Stimulated activated naive B cell treated with anti-CD40 and anti-IgM and Interleukin-4, amounts not matched to agents 10 μg/mL and 1 μg/mL and 100 μg/mL, for 72 hours (primary cell): ENCODE results near the gene RBM26.

Source experiments
- ATAC-seq, 2 donors: fragments of 150-1000 bp; cut with Tn5 transposase; replicated peaks; 2 replicates each; pipeline ENCODE4 v1.10.0; 2021; ENCODE audit warnings: moderate library complexity in 1 of 2
- DNase-seq: peaks from one replicate; pipeline ENCODE4 v3.0.0; 2021
- H3K27ac Mint-ChIP-seq: one replicate; pipeline ENCODE4 v1.8.0; 2022; ENCODE audit warnings: mild to moderate bottlenecking, mixed read lengths
- H3K27me3 Mint-ChIP-seq, 2 donors: one replicate each; pipeline ENCODE4 v1.8.0; 2022; ENCODE audit warnings: mixed read lengths in 2 of 2
- H3K36me3 Mint-ChIP-seq, 2 donors: one replicate each; pipeline ENCODE4 v1.8.0; 2022; ENCODE audit warnings: mixed read lengths in 2 of 2, mild to moderate bottlenecking in 1 of 2
- H3K4me1 Mint-ChIP-seq, 2 donors: one replicate each; pipeline ENCODE4 v1.8.0; 2022; ENCODE audit warnings: mixed read lengths in 2 of 2, mild to moderate bottlenecking in 1 of 2
- H3K4me3 Mint-ChIP-seq, 2 donors: one replicate each; pipeline ENCODE4 v1.8.0; 2022; ENCODE audit warnings: mild to moderate bottlenecking in 2 of 2, mixed read lengths in 2 of 2, moderate library complexity in 1 of 2
- H3K9me3 Mint-ChIP-seq, 2 donors: one replicate each; pipeline ENCODE4 v1.8.0; 2022; ENCODE audit warnings: mixed read lengths in 2 of 2, mild to moderate bottlenecking in 1 of 2

Gene RBM26, protein sequence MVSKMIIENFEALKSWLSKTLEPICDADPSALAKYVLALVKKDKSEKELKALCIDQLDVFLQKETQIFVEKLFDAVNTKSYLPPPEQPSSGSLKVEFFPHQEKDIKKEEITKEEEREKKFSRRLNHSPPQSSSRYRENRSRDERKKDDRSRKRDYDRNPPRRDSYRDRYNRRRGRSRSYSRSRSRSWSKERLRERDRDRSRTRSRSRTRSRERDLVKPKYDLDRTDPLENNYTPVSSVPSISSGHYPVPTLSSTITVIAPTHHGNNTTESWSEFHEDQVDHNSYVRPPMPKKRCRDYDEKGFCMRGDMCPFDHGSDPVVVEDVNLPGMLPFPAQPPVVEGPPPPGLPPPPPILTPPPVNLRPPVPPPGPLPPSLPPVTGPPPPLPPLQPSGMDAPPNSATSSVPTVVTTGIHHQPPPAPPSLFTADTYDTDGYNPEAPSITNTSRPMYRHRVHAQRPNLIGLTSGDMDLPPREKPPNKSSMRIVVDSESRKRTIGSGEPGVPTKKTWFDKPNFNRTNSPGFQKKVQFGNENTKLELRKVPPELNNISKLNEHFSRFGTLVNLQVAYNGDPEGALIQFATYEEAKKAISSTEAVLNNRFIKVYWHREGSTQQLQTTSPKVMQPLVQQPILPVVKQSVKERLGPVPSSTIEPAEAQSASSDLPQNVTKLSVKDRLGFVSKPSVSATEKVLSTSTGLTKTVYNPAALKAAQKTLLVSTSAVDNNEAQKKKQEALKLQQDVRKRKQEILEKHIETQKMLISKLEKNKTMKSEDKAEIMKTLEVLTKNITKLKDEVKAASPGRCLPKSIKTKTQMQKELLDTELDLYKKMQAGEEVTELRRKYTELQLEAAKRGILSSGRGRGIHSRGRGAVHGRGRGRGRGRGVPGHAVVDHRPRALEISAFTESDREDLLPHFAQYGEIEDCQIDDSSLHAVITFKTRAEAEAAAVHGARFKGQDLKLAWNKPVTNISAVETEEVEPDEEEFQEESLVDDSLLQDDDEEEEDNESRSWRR

DNA sequence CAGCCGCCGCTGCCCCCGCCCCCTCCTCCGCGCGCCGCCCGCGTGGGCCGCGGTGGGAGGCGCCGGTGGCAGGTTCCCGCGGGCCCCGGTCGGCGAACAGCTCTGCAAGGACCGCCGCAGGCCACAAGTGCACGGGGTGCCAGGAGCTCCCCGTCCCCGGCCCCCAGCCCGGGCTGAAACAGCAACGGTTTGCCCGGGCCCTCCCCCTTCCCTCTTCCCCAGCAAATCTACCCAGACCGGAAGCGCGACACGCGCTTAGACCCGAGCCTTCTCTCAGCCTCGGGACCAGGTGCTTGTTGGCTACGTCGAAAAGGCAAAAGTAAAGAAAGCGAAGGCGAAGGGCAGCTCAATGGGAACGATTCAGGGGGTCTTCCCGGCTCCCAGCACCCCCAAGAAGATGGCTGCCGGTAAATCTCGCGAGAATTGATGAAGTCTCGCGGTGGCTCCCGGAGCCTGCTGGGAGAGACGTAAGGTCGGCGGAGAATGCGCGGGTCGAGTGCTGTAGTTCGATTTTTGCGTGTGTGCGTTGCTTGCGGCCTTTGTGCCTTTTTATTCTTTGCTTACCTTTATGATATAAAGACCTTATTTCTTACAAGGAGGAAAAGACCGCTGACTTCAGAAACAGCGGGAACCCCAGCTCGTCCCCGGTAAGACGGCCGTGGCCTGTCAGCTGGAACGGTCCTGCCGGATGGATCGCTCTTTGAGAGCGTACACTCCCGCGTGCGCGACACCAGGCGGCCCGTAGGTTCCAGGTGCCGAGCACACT, at the start of gene RBM26:
RBM26 (minus strand) TSS at position 425 of the 766 bp plus-strand sequence. CDS start 481 bp downstream, outside the sequence.
- DNase-seq (peak; percentile 91), ATAC-seq (peak; percentile 85 to 91)
- H3K9me3 Mint-ChIP-seq = no peaks in the 10 kb centered on the region
- peaks cover 16 to 19% of the 10 kb centered on the region in 2 donors for H3K36me3 Mint-ChIP-seq
- peak within 1 kb of the TSS; percentile 98 for H3K27ac Mint-ChIP-seq
- H3K27me3 Mint-ChIP-seq = no peaks in the 10 kb centered on the region
- peaks cover 33 to 38% of the 10 kb centered on the region in 2 donors for H3K4me1 Mint-ChIP-seq
- no peak within 1 kb of the TSS for H3K4me3 Mint-ChIP-seq

DNA sequence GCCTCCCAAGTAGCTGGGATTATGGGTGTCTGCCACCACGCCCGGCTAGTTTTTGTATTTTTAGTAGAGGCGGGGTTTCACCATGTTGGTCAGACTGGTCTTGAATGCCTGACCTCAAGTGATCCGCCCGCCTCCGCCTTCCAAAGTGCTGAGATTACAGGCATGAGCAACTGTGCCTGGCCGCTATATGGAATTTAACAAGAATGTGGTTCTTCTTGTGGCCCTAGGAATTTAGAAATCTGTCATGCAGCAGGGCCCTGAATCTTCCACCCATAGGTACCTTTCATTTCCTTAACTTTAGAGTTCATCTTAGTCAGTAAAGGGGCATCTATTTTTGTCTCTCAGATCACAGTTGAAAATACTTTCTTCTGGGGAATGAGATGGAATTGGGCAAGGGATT, 49.3 kb upstream of the RBM26 start:
- no peak for ATAC-seq
- H3K27me3 Mint-ChIP-seq = peaks cover 16 to 24% of the 10 kb centered on the region in 2 donors
- DNase-seq = no peak
- H3K36me3 Mint-ChIP-seq = no peaks in the 10 kb centered on the region
- no peak overlapping the region for H3K4me3 Mint-ChIP-seq
- peaks cover 13 to 36% of the 10 kb centered on the region in 2 donors for H3K4me1 Mint-ChIP-seq
- H3K27ac Mint-ChIP-seq = no peak overlapping the region
- no peaks in the 10 kb centered on the region for H3K9me3 Mint-ChIP-seq

DNA sequence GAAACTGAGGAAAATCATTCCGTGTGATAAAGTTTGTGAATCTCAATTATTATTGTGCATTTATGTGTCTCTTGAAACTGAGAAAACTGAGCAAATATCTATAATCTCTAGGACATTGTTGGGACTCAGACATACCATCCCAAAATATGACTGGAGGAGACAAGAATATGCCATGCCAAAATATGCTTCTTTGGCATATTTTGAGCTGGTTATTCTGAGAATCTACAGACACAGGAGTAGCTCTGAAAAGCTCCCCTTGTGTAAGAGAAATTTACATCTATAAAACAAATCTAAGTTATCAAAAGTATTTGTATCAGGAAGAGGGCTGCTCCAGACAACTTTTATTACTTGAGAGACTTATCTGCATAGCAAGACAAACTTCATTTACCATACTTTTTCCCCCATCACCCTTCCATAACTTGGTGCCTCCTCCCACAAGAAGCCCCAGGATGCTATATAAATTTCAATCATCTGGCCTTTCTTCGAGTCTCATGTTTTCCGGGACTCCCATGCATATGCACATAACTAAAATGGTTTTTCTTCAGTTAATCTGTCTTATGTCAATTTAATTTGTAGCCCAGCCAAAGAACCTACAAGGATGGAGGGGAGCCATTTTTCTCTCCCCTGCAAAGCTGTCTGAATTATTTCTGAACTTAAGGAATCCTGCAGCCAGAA, 46.3 kb upstream of the RBM26 start:
- Mint-ChIP-seq H3K9me3 (peaks cover 6% of the 10 kb centered on the region in 2 donors), H3K4me1 (peaks cover 26 to 54% of the 10 kb centered on the region in 2 donors), H3K27me3 (peaks cover 16% of the 10 kb centered on the region in 2 donors), H3K36me3 (peaks cover 0 to 4% of the 10 kb centered on the region in 2 donors), H3K4me3 (no peak overlapping the region), H3K27ac (peak overlapping the region; percentile 84)
- ATAC-seq = no peak
- DNase-seq = no peak

DNA sequence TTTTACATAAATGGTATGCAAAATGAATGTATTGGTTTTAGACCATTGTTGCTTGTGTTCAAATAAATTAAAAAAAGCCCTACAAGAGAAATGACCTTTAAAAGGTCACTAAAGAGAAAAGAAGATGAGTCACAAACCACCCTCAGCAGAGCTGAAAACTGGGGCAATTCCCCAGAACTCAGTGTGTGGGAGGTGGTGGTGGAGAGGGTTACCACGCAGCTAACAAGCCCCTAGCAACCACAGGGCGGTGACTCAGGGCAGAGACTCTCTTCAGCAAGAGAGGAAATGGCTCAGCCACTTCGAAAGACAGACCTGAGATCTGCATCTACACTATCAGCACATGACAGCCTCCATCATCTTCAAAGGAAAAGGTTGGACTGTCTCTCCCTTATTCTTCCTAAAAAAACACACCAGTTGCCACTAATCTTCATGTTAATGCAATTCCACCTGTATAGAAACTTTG, 45.5 kb upstream of the RBM26 start:
- Mint-ChIP-seq H3K36me3 (peaks cover 0 to 4% of the 10 kb centered on the region in 2 donors), H3K4me1 (peaks cover 26 to 54% of the 10 kb centered on the region in 2 donors), H3K27me3 (peaks cover 16 to 18% of the 10 kb centered on the region in 2 donors), H3K4me3 (peak overlapping the region; percentile 58 to 64), H3K9me3 (peaks cover 6% of the 10 kb centered on the region in 2 donors), H3K27ac (peak overlapping the region; percentile 84)
- peak; percentile 99 to 100 for ATAC-seq
- DNase-seq = peak; percentile 88

DNA sequence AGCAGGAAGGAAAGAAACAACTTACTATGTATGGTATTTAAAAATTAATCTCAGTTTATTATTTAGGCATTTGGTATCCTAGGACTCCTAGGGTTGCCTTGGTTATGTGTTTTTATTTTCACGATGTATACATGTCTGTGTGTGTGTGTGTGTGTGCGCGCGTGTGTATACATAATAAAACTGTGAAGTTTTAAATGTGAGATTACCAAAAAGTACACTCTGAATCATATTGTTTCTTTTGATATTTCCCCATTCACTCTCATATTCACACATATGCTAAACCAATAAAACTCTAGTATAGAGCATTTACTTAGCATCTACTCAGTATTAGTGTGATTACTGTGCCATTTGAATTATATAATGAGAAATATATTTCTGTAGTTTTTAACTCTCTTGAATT, 44.1 kb upstream of the RBM26 start:
- H3K27me3 Mint-ChIP-seq = peaks cover 13 to 31% of the 10 kb centered on the region in 2 donors
- H3K4me3 Mint-ChIP-seq = peak overlapping the region in 1 of 2 donors; percentile 12
- H3K36me3 Mint-ChIP-seq = peaks cover 0 to 4% of the 10 kb centered on the region in 2 donors
- no peak overlapping the region for H3K27ac Mint-ChIP-seq
- H3K4me1 Mint-ChIP-seq = peaks cover 24 to 53% of the 10 kb centered on the region in 2 donors
- H3K9me3 Mint-ChIP-seq = peaks cover 6% of the 10 kb centered on the region in 2 donors
- DNase-seq (no peak), ATAC-seq (no peak)

DNA sequence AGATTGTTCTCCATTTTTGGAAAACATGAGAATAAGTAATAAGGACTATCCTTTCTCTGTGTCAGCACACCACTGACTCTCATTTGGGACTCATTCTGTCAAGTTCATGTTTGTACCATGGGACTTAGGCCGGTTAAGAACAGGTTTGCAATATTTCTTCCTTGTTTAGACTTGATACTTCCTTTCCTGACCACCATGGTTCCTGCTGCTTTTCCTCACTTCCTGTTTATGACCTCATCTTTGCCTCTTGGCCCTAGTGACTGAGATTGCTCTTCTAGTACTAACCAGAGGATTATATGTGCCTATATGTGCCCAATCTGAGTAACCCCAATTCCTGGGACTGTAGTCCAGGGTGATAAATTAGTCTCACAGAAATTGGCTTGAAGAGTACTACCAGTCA, 42.4 kb upstream of the RBM26 start:
- ATAC-seq (peak; percentile 24 to 27), DNase-seq (no peak)
- H3K4me1 Mint-ChIP-seq = peaks cover 24 to 53% of the 10 kb centered on the region in 2 donors
- H3K4me3 Mint-ChIP-seq = no peak overlapping the region
- H3K36me3 Mint-ChIP-seq = peaks cover 0 to 4% of the 10 kb centered on the region in 2 donors
- H3K9me3 Mint-ChIP-seq = peaks cover 6% of the 10 kb centered on the region in 2 donors
- H3K27ac Mint-ChIP-seq = no peak overlapping the region
- H3K27me3 Mint-ChIP-seq = peaks cover 4 to 25% of the 10 kb centered on the region in 2 donors

DNA sequence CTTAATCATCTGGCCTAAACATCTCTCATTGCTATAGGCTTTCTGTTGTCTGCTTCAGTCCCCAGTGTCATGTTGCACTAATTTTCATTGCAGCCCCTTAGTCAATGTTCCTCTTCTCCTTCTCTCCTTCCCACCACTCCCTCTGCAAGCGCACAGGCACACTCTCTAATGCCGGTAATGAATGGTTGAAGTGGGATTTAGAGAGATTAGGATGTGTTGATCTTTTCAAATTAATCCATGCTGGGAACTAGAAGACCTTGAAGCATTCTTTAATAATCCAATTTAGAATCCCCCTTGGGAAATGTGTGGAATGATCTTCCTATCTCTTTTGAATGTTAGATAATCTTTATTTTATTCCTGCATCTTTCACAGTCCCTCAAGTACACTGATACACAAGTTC, 41.7 kb upstream of the RBM26 start:
- H3K4me1 Mint-ChIP-seq = peaks cover 24 to 49% of the 10 kb centered on the region in 2 donors
- no peak overlapping the region for H3K27ac Mint-ChIP-seq
- peaks cover 0 to 25% of the 10 kb centered on the region in 2 donors for H3K27me3 Mint-ChIP-seq
- peaks cover 0 to 4% of the 10 kb centered on the region in 2 donors for H3K36me3 Mint-ChIP-seq
- peaks cover 6% of the 10 kb centered on the region in 2 donors for H3K9me3 Mint-ChIP-seq
- ATAC-seq (no peak), DNase-seq (no peak)
- H3K4me3 Mint-ChIP-seq = no peak overlapping the region

DNA sequence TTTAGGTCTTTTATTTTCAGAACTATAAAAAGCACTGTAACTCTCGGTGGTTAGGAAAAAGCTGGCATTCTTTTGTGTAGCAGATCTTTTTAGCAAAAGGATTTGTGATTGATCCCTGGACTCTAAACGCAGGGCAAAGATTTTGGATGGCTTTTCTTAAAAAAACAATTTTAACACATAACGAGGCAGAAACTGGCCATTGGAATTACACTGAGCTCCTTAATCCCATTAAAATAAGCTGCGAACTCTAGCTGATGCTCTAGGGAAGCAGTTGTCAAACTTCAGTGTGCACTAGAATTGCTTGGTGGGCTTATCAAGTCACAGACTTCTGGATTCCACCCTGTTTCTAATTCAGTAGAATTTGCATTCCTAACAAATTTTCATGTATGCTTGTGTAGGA, 41.1 kb upstream of the RBM26 start:
- Mint-ChIP-seq H3K36me3 (peaks cover 0 to 4% of the 10 kb centered on the region in 2 donors), H3K4me3 (no peak overlapping the region), H3K27me3 (peaks cover 0 to 25% of the 10 kb centered on the region in 2 donors), H3K4me1 (peaks cover 22 to 43% of the 10 kb centered on the region in 2 donors), H3K27ac (no peak overlapping the region), H3K9me3 (peaks cover 6% of the 10 kb centered on the region in 2 donors)
- ATAC-seq = no peak
- no peak for DNase-seq

DNA sequence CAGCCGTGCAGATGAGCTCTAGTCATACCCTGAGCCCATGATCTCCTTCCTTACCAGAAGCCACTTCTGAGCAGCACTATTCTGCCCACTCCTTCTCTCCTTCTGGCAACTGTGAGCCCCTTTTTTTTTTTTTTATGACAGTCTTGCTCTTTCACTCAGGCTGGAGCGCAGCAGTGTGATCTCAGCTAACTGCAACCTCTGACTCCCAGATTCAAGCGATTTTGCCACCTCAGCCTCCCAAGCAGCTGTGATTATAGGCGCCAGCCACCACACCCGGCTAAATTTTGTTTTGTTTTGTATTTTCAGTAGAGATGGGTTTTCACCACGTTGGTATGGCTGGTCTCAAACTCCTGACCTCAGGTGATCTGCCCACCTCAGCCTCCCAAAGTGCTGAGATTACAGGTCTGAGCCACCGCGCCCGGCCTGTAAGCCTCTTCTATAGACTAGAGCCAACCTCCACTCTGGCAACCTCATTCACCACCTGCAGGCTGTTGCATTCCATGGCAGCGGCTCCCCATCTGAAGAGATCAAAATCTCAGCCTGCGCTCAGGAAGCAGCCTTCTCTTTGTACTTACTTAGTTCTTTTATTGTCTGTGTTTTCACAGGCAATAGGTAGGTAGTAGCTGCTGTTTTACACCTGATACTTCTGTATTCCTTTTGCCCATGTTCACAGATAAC, 40.1 kb upstream of the RBM26 start:
- Mint-ChIP-seq H3K27me3 (peaks cover 5 to 29% of the 10 kb centered on the region in 2 donors), H3K4me1 (peaks cover 19 to 38% of the 10 kb centered on the region in 2 donors), H3K27ac (peak overlapping the region; percentile 60), H3K4me3 (no peak overlapping the region), H3K9me3 (peaks cover 6% of the 10 kb centered on the region in 2 donors), H3K36me3 (peaks cover 0 to 4% of the 10 kb centered on the region in 2 donors)
- ATAC-seq = no peak
- no peak for DNase-seq

DNA sequence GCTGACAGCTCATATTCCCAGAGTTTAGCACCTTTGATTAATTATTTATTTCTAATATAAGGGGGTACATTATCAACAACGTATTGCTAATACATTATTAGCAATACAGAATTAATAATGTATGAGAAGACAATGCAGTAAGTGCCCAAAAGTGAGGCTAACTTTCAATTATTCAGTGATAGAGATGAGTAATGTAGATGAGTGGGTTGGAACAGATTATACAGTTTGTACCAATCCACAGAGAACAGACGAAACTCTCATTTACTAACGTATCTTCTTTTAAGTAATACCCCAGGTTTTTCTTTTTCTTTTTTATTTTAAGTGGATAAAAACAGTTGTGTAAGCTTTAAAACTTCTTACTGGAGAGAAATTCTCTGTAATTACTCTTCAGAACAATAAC, 36.7 kb upstream of the RBM26 start:
- no peaks in the 10 kb centered on the region for H3K36me3 Mint-ChIP-seq

DNA sequence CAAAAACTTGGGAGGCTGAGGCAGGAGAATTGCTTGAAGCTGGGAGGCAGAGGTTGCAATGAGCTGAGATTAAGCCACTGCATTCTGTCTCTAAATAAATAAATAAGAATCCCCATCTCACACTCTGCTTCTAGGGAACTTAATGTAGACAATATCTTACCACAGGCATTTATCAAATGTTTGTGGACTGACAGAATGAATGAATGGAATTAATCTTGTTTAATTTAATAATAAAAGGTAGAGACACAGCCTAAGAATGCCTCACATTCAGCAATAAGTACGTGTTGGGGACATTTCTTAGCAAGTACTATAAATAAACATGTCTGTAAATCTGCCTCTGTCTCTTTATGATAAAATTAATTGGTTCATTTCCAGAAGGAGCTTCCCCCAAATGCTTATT, 36.2 kb upstream of the RBM26 start:
- Mint-ChIP-seq H3K4me1 (peaks cover 4 to 13% of the 10 kb centered on the region in 2 donors), H3K36me3 (no peaks in the 10 kb centered on the region), H3K27ac (no peak overlapping the region), H3K4me3 (no peak overlapping the region), H3K27me3 (peaks cover 6 to 24% of the 10 kb centered on the region in 2 donors), H3K9me3 (no peaks in the 10 kb centered on the region)
- DNase-seq (no peak), ATAC-seq (no peak)

More for the DNA sequence above, 36.7 kb upstream of the RBM26 start:
- DNase-seq = no peak
- H3K27ac Mint-ChIP-seq = no peak overlapping the region
- H3K4me3 Mint-ChIP-seq = no peak overlapping the region
- peaks cover 6 to 29% of the 10 kb centered on the region in 2 donors for H3K27me3 Mint-ChIP-seq
- no peak for ATAC-seq
- H3K4me1 Mint-ChIP-seq = peaks cover 4 to 16% of the 10 kb centered on the region in 2 donors
- H3K9me3 Mint-ChIP-seq = no peaks in the 10 kb centered on the region

DNA sequence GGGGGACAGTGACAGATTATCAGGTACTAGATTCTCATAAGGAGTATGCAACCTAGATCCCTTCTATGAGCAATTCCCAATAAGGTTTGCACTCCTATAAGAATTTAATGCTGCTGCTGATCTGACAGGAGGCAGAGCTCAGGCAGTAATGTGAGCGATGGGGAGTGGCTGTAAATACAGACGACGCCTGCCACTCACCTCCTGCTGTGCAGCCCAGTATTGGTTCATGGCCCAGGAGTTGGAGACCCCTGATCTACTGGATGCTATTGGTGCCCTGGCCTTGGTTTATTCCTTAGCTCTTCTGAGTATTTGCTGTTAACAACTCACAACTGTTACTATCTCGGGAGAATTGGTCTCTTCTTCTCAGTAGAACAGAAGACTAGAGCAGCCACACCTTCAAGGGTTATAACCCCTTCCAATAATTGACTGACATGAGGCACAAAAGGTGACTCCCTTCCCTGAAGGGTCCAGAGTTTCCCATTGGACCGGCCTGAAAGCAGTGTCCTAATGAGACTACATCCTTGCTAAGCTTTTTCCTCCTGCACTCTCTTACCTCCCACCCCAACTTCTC, 35.0 kb upstream of the RBM26 start:
- no peak overlapping the region for H3K27ac Mint-ChIP-seq
- DNase-seq (no peak), ATAC-seq (no peak)
- H3K27me3 Mint-ChIP-seq = peaks cover 6 to 17% of the 10 kb centered on the region in 2 donors
- no peak overlapping the region for H3K4me3 Mint-ChIP-seq
- no peaks in the 10 kb centered on the region for H3K9me3 Mint-ChIP-seq
- H3K4me1 Mint-ChIP-seq = peaks cover 4 to 9% of the 10 kb centered on the region in 2 donors
- H3K36me3 Mint-ChIP-seq = no peaks in the 10 kb centered on the region
